ENCODE data around the gene MKS1.

GRCh38 chr17:58217766-58218165 lies 1.3 kb downstream of the MKS1 start:
- TF ChIP-seq CTCF (conservative IDR thresholded peaks at IDR 0.05; ENCODE audit: low read depth in 2 of 2) (no peak), POLR2AphosphoS5 (IDR thresholded peaks at IDR 0.05; ENCODE audit: low read depth) (no peak), EZH2 (IDR thresholded peaks at IDR 0.05; ENCODE audit: low read depth, unreplicated experiment) (no peak), EZH2phosphoT487 (IDR thresholded peaks at IDR 0.05; ENCODE audit: unreplicated experiment) (no peak), REST (IDR thresholded peaks at IDR 0.05; ENCODE audit: unreplicated experiment) (no peak), CREB1 (CRISPR knock-in tag; IDR thresholded peaks at IDR 0.05; ENCODE audit: low read depth) (no peak)

Data from GM23338 (cell line).